RWPE1 (cell line): Measurements from ENCODE around the gene CLCN2.

ENCODE experiments used
- CTCF ChIA-PET: fragments of 350-600 bp; sonication (Branson Sonifier 250); formaldehyde crosslinking; extraction: SDS; loops from one replicate; lab custom pipeline; 2021; lab: Yijun Ruan, JAX
- POLR2A ChIA-PET: fragments of 400-600 bp; formaldehyde crosslinking; extraction: SDS; loops from one replicate; lab custom pipeline; 2020; ENCODE audit warnings: antibody characterized with exemption; ENCODE audit not compliant: low non-redundant PET; lab: Yijun Ruan, JAX
- DNase-seq: peaks from one replicate; pipeline ENCODE4 v3.0.0; 2012; ENCODE audit warnings: low spot score
- H3K27ac ChIP-seq: fragments of 450-650 bp; 2 replicates; pipeline ENCODE4 v1.5.1; 2017
- TF ChIP-seq, protein P1 (sequence below): fragments of 450-650 bp; conservative IDR thresholded peaks from 2 replicates; pipeline ENCODE4 v1.5.1; 2017; ENCODE audit warnings: low read depth, mild to moderate bottlenecking

Gene CLCN2

DNA sequence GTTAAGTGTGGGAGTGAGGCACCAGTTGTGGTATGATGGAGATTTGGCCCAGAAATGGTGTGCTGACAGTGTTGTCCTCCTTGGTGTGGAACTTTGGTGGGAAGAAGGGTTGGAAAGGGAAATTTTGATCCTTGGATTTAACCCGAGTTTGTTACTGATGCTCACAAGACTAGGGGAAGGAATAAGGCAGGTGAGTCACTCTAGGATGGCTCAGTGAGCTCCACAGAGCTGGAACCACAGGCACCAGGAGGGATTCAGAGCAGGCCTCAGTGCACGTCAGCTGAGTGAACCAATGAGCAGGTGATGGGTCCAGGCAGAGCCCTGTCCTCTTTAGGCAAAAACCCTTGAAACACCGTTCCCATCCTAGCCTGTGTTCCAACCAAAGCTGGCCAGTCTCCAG lies 29.9 kb upstream of the CLCN2 start:
- DNase-seq = no peak
- ChIA-PET CTCF (interaction anchor here (0.6 kb wide), 1 partner anchor 258 kb away, joined by 3 read pairs; no protein-coding TSS in a partner anchor), POLR2A (no interaction called here)
- H3K27ac ChIP-seq = no peak overlapping the region
- TF ChIP-seq, protein P1, sequence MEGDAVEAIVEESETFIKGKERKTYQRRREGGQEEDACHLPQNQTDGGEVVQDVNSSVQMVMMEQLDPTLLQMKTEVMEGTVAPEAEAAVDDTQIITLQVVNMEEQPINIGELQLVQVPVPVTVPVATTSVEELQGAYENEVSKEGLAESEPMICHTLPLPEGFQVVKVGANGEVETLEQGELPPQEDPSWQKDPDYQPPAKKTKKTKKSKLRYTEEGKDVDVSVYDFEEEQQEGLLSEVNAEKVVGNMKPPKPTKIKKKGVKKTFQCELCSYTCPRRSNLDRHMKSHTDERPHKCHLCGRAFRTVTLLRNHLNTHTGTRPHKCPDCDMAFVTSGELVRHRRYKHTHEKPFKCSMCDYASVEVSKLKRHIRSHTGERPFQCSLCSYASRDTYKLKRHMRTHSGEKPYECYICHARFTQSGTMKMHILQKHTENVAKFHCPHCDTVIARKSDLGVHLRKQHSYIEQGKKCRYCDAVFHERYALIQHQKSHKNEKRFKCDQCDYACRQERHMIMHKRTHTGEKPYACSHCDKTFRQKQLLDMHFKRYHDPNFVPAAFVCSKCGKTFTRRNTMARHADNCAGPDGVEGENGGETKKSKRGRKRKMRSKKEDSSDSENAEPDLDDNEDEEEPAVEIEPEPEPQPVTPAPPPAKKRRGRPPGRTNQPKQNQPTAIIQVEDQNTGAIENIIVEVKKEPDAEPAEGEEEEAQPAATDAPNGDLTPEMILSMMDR = no peak

DNA sequence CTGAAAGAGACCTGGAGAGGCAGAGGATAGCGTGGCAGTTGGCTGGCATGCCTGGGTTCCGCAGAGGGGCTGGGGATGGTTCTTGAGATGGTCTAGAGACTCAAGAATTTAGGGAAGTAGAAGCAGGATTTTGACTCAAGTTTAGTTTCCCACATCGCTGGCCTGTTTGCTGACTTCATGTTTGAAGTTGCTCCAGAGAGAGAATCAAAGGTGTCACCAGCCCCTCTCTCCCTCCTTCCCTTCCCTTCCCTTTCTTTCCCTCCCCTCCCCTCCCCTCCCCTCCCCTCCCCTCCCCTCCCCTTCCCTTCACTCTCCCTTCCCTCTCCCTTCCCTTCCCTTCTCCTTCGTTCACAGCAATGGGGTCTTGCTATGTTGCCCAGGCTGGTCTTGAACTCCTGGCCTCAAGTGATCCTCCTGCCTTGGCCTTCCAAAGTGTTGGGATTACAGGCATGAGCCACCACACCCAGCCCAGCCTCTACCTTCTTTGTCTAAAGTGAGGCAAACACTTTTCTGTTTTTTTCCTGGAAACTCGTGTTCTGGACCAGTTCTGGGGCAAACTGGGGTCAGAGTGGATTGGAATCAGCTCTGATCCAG lies 28.6 kb upstream of the CLCN2 start:
- TF ChIP-seq, protein P1 = no peak
- ChIA-PET POLR2A (no interaction called here), CTCF (interaction anchor here (0.7 to 2.0 kb wide), 2 partner anchors 19 to 161 kb away, joined by 4 to 7 read pairs; no protein-coding TSS in a partner anchor)
- no peak for DNase-seq
- no peak overlapping the region for H3K27ac ChIP-seq

DNA sequence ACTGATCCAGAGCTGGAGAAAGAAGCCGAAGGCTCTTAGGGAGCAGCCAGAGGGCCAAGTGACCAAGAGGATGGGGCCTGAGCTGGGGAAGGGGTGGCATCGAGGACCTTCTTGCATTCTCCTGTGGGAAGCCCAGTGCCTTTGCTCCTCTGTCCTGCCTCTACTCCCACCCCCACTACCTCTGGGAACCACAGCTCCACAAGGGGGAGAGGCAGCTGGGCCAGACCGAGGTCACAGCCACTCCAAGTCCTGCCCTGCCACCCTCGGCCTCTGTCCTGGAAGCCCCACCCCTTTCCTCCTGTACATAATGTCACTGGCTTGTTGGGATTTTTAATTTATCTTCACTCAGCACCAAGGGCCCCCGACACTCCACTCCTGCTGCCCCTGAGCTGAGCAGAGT lies 28.0 kb upstream of the CLCN2 start:
- no peak overlapping the region for H3K27ac ChIP-seq
- no peak for DNase-seq
- TF ChIP-seq, protein P1 = no peak
- ChIA-PET POLR2A (interaction anchor here (0.6 kb wide), 1 partner anchor 39 kb away, joined by 4 read pairs; no protein-coding TSS in a partner anchor), CTCF (interaction anchor here (0.5 to 2.0 kb wide), 3 partner anchors 10 to 161 kb away, joined by 4 to 7 read pairs (median 5); no protein-coding TSS in a partner anchor)

DNA sequence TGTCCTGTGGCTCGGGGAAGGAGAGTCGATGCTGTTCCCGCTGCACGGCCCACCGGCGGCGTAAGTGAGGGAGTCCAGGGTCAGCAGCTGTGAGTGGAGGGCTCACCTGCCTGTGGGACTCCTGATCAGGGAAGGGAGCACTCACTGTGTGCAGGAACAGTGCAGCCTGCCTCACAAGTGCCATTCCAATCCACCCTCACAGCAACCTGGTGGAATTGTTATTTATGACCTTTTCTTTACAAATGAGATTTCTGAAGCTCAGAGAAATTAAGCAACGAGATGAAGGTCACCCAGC lies 27.5 kb upstream of the CLCN2 start:
- no peak for DNase-seq
- ChIA-PET POLR2A (interaction anchor here (0.6 kb wide), 1 partner anchor 39 kb away, joined by 4 read pairs; no protein-coding TSS in a partner anchor), CTCF (interaction anchor here (0.5 to 2.0 kb wide), 2 partner anchors 10 to 17 kb away, joined by 5 to 7 read pairs; no protein-coding TSS in a partner anchor)
- no peak overlapping the region for H3K27ac ChIP-seq
- TF ChIP-seq, protein P1 = no peak

DNA sequence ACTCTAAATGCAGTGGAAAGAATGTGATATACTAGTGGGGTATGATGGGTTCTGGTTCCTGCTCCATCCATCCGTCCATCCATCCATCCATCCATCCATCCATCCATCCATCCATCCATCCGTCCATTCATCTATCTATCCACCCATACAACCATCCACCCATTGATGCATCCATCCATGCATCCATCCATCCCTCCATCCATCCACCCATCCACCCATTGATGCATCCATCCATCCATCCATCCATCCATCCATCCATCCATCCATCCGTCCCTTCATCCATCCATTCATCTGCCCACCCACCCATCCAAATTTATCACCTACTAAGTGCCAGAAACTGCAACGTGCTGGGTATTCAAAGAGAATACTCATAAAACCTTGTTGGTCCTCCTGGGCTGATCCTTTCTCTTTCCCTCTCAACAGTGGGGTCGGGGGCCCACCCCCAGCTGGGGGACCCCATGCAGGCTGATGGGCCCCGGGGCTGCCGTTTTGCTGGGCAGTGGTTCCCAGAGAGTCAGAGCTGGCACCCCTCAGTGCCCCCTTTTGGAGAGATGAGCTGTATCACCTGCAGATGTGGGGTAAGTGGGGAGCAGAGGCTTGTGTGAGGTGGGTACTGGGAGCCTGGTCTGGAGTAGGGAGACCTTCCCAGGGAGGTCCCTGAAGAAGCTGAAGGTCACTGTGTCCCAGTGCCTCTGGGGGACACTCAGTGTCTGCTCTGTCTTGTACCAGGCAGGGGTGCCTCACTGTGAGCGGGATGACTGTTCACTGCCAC lies 26.9 kb upstream of the CLCN2 start:
- DNase-seq = no peak
- TF ChIP-seq, protein P1 = no peak
- CTCF ChIA-PET = interaction anchor here (0.5 to 2.0 kb wide), 2 partner anchors 11 to 17 kb away, joined by 5 to 7 read pairs; no protein-coding TSS in a partner anchor
- no peak overlapping the region for H3K27ac ChIP-seq
- POLR2A ChIA-PET = no interaction called here

DNA sequence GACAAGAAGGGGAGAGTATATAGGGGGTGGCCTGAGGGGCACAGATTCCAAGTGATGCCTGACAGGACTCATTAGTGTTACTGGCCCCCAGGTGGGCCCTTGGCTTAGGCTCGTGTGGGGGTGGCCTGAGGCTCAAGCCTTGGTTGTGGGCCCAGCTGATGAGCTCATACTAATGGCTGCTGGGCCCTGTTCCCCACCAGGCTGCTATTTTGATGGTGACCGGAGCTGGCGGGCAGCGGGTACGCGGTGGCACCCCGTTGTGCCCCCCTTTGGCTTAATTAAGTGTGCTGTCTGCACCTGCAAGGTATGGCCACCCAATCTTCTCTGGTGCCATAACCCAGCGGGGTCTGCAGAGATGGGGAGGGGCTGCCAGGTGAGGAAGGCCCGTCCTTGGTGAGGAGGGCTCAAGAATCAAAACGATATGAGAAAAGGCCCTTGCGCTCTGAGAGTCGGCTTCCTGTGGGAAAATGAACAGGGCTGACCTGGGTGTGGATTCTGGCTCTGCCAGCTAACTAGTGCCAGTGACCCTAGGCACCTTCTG lies 25.8 kb upstream of the CLCN2 start:
- DNase-seq = no peak
- TF ChIP-seq, protein P1 = no peak
- ChIA-PET CTCF (interaction anchor here (0.5 kb wide), 1 partner anchor 47 kb away, joined by 5 read pairs; no protein-coding TSS in a partner anchor), POLR2A (no interaction called here)
- no peak overlapping the region for H3K27ac ChIP-seq
